DND-41 (cell line): ENCODE measurements around the gene MCM9.

Source experiments
- CTCF ChIP-seq: IDR thresholded peaks from 2 replicates; pipeline ENCODE4 v1.5.1; 2012; ENCODE audit warnings: borderline replicate concordance, low read length, moderate library complexity, mild to moderate bottlenecking; ENCODE audit not compliant: poor library complexity, severe bottlenecking; ENCODE audit errors: extremely low read depth
- EZH2 ChIP-seq: IDR thresholded peaks from 3 replicates; pipeline ENCODE4 v1.6.1; 2012; ENCODE audit warnings: borderline replicate concordance, low read depth, mild to moderate bottlenecking, moderate library complexity, low read length, inconsistent platforms; ENCODE audit not compliant: severe bottlenecking

DNA sequence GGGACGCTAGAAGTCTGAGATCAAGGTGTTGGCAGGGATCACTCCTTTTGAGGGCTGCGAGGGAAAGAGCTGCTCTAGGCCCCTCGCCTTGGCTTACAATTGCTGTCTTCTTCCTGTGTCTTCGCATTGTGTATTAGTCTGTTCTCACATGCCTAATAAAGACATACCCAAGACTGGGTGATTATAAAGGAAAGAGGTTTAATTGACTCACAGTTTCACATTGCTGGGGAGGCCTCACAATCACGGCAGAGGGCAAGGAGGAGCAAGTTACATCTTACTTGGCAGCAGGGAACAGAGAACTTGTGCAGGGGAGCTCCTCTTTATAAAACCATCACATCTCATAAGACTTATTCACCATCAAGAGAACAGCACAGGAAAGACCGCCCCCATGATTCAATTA, 143.5 kb downstream of the MCM9 start:
- TF ChIP-seq EZH2 = no peak
- TF ChIP-seq CTCF = no peak
